ENCODE data around the gene LRRC31.

- TF ChIP-seq FOXM1 (IDR thresholded peaks at IDR 0.05; ENCODE audit: low read depth), result no peak
- no peak for TF ChIP-seq CTCF (IDR thresholded peaks at IDR 0.05)
- TF ChIP-seq EP300 (IDR thresholded peaks at IDR 0.05; ENCODE audit: borderline replicate concordance in 1 of 2, low read depth in 1 of 2, low read length in 1 of 2), result no peak
- TF ChIP-seq EZH2phosphoT487 (IDR thresholded peaks at IDR 0.05; ENCODE audit: borderline replicate concordance, low read depth), result no peak
- no peak for TF ChIP-seq POLR2AphosphoS5 (IDR thresholded peaks at IDR 0.05; ENCODE audit: low read depth, low read length)
- no peak for TF ChIP-seq CHD2 (IDR thresholded peaks at IDR 0.05; ENCODE audit: low read length, partially characterized antibody)
Observed at GRCh38 chr3:169822983-169823382, 46.8 kb downstream of the LRRC31 start.

Measured in SK-N-SH (cell line).